AG04450 (cell line): Measurements from ENCODE around the gene ADGRV1. TPM values are rescaled to one million over a fixed set of nuclear protein-coding genes. Genes with fewer than 3 reads are reported as not detected.

Experiments
- CTCF ChIA-PET: fragments of 300-600, 350-600 bp; formaldehyde crosslinking; extraction: SDS; loops from one replicate; lab custom pipeline; 2022; ENCODE audit warnings: antibody characterized with exemption, inconsistent platforms; lab: Charles Lee
- POLR2A ChIA-PET: fragments of 350-600 bp; formaldehyde crosslinking; extraction: SDS; loops from one replicate; lab custom pipeline; 2021; ENCODE audit warnings: antibody characterized with exemption, inconsistent platforms; lab: Yijun Ruan, JAX
- DNase-seq: peaks from one replicate; pipeline ENCODE4 v3.0.0-alpha.2; 2011; ENCODE audit warnings: low read depth, low spot score
- H3K27ac ChIP-seq: one replicate; pipeline ENCODE4 v1.5.1; 2012; ENCODE audit warnings: low read depth, low read length, control low read depth
- H3K27me3 ChIP-seq: one replicate; pipeline ENCODE4 v1.6.0; 2012; ENCODE audit warnings: low read length; ENCODE audit not compliant: control insufficient read depth, insufficient read depth
- H3K4me3 ChIP-seq: 2 replicates; pipeline ENCODE4 v1.5.1; 2011; ENCODE audit warnings: mild to moderate bottlenecking, low read depth, low read length, control low read depth
- H3K9me3 ChIP-seq: 2 replicates; pipeline ENCODE4 v1.5.1; 2012; ENCODE audit warnings: low read length; ENCODE audit not compliant: control insufficient read depth, insufficient read depth
- polyA plus RNA-seq: library from polyadenylated mRNA; depleted of rRNA; stranded (reverse); fragments of >200 nt; gene quantifications from 2 replicates; pipeline ENCODE4 v1.2.3, GENCODE V29; 2011
- TF ChIP-seq, protein P1 (sequence below): IDR thresholded peaks from 2 replicates; pipeline ENCODE4 v1.5.1; 2011; ENCODE audit warnings: low read depth, low read length, control low read depth, inconsistent platforms

ADGRV1 gene
- polyA plus RNA-seq, 1 experiment, result 0.06 TPM

DNA sequence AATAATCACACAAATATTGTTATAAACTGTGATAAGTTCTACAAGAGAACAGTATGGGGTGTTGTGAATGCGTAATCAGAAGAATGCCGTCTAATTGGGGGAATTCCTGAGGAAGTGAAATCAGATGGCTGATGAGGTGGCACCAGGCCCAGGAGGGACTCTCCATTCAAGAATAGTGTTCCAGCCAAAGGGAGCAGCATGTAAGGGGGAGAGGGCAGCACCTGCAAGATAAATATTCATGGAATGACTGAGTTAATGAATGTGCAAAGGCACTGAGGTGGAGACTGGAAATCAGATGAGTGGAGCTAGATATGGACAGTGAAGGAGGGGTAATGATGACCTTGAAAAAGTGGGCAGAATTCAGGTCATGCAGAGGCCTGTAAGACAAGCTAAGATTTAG is 574.0 kb downstream of the ADGRV1 start:
- ChIA-PET POLR2A (no interaction called here), CTCF (no interaction called here)
- Histone ChIP-seq H3K27ac (no peak overlapping the region), H3K9me3 (no peaks in the 10 kb centered on the region), H3K4me3 (no peak overlapping the region), H3K27me3 (no peaks in the 10 kb centered on the region)
- TF ChIP-seq, protein P1, sequence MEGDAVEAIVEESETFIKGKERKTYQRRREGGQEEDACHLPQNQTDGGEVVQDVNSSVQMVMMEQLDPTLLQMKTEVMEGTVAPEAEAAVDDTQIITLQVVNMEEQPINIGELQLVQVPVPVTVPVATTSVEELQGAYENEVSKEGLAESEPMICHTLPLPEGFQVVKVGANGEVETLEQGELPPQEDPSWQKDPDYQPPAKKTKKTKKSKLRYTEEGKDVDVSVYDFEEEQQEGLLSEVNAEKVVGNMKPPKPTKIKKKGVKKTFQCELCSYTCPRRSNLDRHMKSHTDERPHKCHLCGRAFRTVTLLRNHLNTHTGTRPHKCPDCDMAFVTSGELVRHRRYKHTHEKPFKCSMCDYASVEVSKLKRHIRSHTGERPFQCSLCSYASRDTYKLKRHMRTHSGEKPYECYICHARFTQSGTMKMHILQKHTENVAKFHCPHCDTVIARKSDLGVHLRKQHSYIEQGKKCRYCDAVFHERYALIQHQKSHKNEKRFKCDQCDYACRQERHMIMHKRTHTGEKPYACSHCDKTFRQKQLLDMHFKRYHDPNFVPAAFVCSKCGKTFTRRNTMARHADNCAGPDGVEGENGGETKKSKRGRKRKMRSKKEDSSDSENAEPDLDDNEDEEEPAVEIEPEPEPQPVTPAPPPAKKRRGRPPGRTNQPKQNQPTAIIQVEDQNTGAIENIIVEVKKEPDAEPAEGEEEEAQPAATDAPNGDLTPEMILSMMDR, result no peak
- DNase-seq, result no peak

GRCh38 chr5:91133183-91133582 is 574.6 kb downstream of the ADGRV1 start:
- Histone ChIP-seq H3K27ac (no peak overlapping the region), H3K27me3 (no peaks in the 10 kb centered on the region), H3K9me3 (no peaks in the 10 kb centered on the region), H3K4me3 (no peak overlapping the region)
- POLR2A ChIA-PET, result no interaction called here
- no peak for DNase-seq
- TF ChIP-seq, protein P1, result no peak
- CTCF ChIA-PET, result no interaction called here

DNA sequence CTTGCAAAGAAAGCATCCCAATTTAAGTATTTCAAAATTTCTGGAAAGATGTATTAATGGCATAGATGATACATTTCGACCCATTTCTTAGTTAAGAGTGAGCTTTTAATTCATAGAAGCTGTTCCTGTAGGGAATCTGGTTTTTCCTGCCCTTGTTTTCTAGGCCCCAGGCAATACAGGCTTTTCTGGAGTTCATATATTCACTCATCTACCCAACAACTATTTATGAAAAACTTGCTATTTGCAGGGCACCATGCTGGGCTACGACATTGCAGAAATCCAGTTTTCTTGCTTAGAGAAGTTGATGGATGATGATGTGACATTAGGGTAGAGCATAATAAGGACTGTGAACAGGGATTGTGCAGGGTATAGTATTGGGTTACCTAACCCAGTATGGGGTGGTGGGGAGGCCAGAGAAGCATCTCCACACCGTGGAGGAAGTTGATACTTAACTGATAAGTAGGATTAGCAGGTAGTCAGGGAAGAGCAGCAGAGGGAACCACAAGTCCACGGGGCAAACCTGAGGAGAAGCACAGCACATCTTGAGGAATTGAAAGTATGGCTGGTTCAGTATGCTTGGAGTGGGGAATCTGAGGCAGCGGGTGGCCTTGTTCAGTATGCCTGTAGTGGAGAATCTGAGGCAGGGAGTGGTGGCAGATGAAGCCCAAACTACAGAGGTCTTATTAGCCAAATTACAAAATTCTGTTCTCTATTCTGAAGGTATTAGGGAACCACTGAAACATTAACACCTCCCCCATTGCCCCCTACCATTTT is 577.1 kb downstream of the ADGRV1 start:
- Histone ChIP-seq H3K9me3 (no peaks in the 10 kb centered on the region), H3K4me3 (no peak overlapping the region), H3K27me3 (no peaks in the 10 kb centered on the region), H3K27ac (no peak overlapping the region)
- ChIA-PET POLR2A (interaction anchor here (0.7 kb wide), 1 partner anchor 10 kb away, joined by 3 read pairs; no protein-coding TSS in a partner anchor), CTCF (no interaction called here)
- no peak for DNase-seq
- TF ChIP-seq, protein P1, result no peak

- ChIA-PET POLR2A (no interaction called here), CTCF (interaction anchor here (1.2 kb wide), 1 partner anchor 15 kb away, joined by 3 read pairs; no protein-coding TSS in a partner anchor)
- Histone ChIP-seq H3K27me3 (no peaks in the 10 kb centered on the region), H3K4me3 (no peak overlapping the region), H3K9me3 (no peaks in the 10 kb centered on the region), H3K27ac (no peak overlapping the region)
- DNase-seq, result no peak
- TF ChIP-seq, protein P1, result no peak
Observed at GRCh38 chr5:91136271-91136670, 577.7 kb downstream of the ADGRV1 start.

GRCh38 chr5:91137647-91138046 is 579.0 kb downstream of the ADGRV1 start:
- no peak overlapping the region for H3K27ac ChIP-seq
- POLR2A ChIA-PET, result no interaction called here
- no peaks in the 10 kb centered on the region for H3K27me3 ChIP-seq
- TF ChIP-seq, protein P1, result no peak
- H3K4me3 ChIP-seq, result no peak overlapping the region
- no peaks in the 10 kb centered on the region for H3K9me3 ChIP-seq
- CTCF ChIA-PET, result interaction anchor here (1.2 kb wide), 1 partner anchor 282 kb away, joined by 3 read pairs; no protein-coding TSS in a partner anchor
- DNase-seq, result no peak
